Caco-2 (cell line): ENCODE results near the gene LCE5A. TPM values are rescaled to one million over a fixed set of nuclear protein-coding genes. Genes with fewer than 3 reads are reported as not detected.
"Not testable (repeated sequence)": the region's sequence is repeated elsewhere in the genome, so short reads cannot be mapped to it uniquely, and the experiment has no call there.

Experiments
- BruUV-seq: library from RNA; stranded (reverse); fragments of 400-500 nt; replicated peaks from 2 replicates; lab custom pipeline; 2021; lab: Mats Ljungman, UMichigan
- CTCF ChIA-PET: fragments of 300-600 bp; sonication (Branson Sonifier 250); formaldehyde crosslinking; loops from one replicate; lab custom pipeline; 2022; ENCODE audit warnings: antibody characterized with exemption; lab: Charles Lee
- POLR2A ChIA-PET: fragments of 300-600 bp; sonication (Branson Sonifier 250); formaldehyde crosslinking; loops from one replicate; lab custom pipeline; 2022; ENCODE audit warnings: antibody characterized with exemption; lab: Charles Lee
- DNase-seq, 2 experiments: peaks; one replicate each; pipeline versions ENCODE4 v3.0.0 to v3.0.0-alpha.2; 2020 to 2022
- H3K27me3 ChIP-seq: replicated peaks from 2 replicates; pipeline ENCODE4 v1.6.0; 2011; ENCODE audit warnings: low read length; ENCODE audit not compliant: control insufficient read depth, insufficient read depth
- H3K36me3 ChIP-seq: 2 replicates; pipeline ENCODE4 v1.5.1; 2011; ENCODE audit warnings: low read length; ENCODE audit not compliant: control insufficient read depth, insufficient read depth
- H3K4me1 ChIP-seq: fragments of 250-450 bp; sonication (Bioruptor Pico); 2 replicates; pipeline ENCODE4 v1.5.1; 2020; ENCODE audit warnings: mild to moderate bottlenecking
- H3K4me3 ChIP-seq: 2 replicates; pipeline ENCODE4 v1.5.1; 2011; ENCODE audit warnings: low read depth, mild to moderate bottlenecking, control low read depth, low read length
- H3K9me3 ChIP-seq: fragments of 250-450 bp; sonication (Bioruptor Pico); 2 replicates; pipeline ENCODE4 v1.5.1; 2020; ENCODE audit warnings: mild to moderate bottlenecking, moderate library complexity
- H3K27ac Mint-ChIP-seq: one replicate; pipeline ENCODE4 v1.8.0; 2022; ENCODE audit warnings: mixed read lengths; ENCODE audit not compliant: unreplicated experiment
- H3K27me3 Mint-ChIP-seq: one replicate; pipeline ENCODE4 v1.8.0; 2022; ENCODE audit warnings: mixed read lengths; ENCODE audit not compliant: insufficient read depth, unreplicated experiment
- H3K36me3 Mint-ChIP-seq: one replicate; pipeline ENCODE4 v1.8.0; 2022; ENCODE audit warnings: mild to moderate bottlenecking, mixed read lengths; ENCODE audit not compliant: insufficient read depth, unreplicated experiment
- H3K4me1 Mint-ChIP-seq: one replicate; pipeline ENCODE4 v1.8.0; 2022; ENCODE audit warnings: low read depth, mixed read lengths; ENCODE audit not compliant: unreplicated experiment
- H3K4me3 Mint-ChIP-seq: one replicate; pipeline ENCODE4 v1.8.0; 2022; ENCODE audit warnings: mild to moderate bottlenecking, moderate library complexity, mixed read lengths; ENCODE audit not compliant: unreplicated experiment
- H3K9me3 Mint-ChIP-seq: one replicate; pipeline ENCODE4 v1.8.0; 2022; ENCODE audit warnings: mixed read lengths; ENCODE audit not compliant: unreplicated experiment
- CTCF ChIP-seq, 2 experiments: fragments of 200-600 bp in 1 of 2; IDR thresholded peaks; 1 replicate in 1 of 2; 2 replicates in 1 of 2; pipeline versions ENCODE4 v1.5.1 to v1.8.0; 2011 to 2022; ENCODE audit warnings: antibody characterized with exemption in 1 of 2, control low read depth in 1 of 2, inconsistent platforms in 1 of 2, low read depth in 1 of 2, low read length in 1 of 2, mild to moderate bottlenecking in 1 of 2, moderate library complexity in 1 of 2; ENCODE audit not compliant: insufficient read depth in 1 of 2, severe bottlenecking in 1 of 2, unreplicated experiment in 1 of 2
- intact Hi-C: fragments of 100-400 bp; cut with micrococcal nuclease; formaldehyde crosslinking; loops from one replicate; pipeline ENCODE4 v1.10.0; 2022; ENCODE audit not compliant: unreplicated experiment
- total RNA-seq: library from RNA; stranded (reverse); gene quantifications from 2 replicates; pipeline ENCODE4 v1.2.3, GENCODE V29; 2022

The LCE5A gene
- total RNA-seq, 1 experiment from 2014 or later: not detected

- peak; percentile 33 to 54 for TF ChIP-seq CTCF (IDR thresholded peaks at IDR 0.05; ENCODE audit: insufficient read depth in 1 of 2, low read depth in 1 of 2, low read length in 1 of 2, severe bottlenecking in 1 of 2, unreplicated experiment in 1 of 2)
- H3K36me3 ChIP-seq, H3K27me3 ChIP-seq, intact Hi-C loops, H3K27ac Mint-ChIP-seq, H3K36me3 Mint-ChIP-seq, H3K4me1 ChIP-seq, H3K4me3 Mint-ChIP-seq, H3K4me3 ChIP-seq, DNase-seq, H3K9me3 Mint-ChIP-seq, H3K27me3 Mint-ChIP-seq, H3K9me3 ChIP-seq, BruUV-seq, H3K4me1 Mint-ChIP-seq: not testable (repeated sequence)
- ChIA-PET CTCF (interaction anchor here (1.1 to 1.2 kb wide), 3 partner anchors 10 to 42 kb away, joined by 5 to 7 read pairs (median 6); no protein-coding TSS in a partner anchor), POLR2A (interaction anchor here (0.5 kb wide), 1 partner anchor 26 kb away, joined by 3 read pairs; no protein-coding TSS in a partner anchor)
Observed at GRCh38 chr1:152491537-152491936, 19.1 kb upstream of the LCE5A start.

- Histone ChIP-seq H3K4me3 (no peak overlapping the region), H3K36me3 (no peaks in the 10 kb centered on the region), H3K9me3 (no peaks in the 10 kb centered on the region), H3K27me3 (no peaks in the 10 kb centered on the region), H3K4me1 (no peaks in the 10 kb centered on the region)
- Mint-ChIP-seq H3K27me3 (no peaks in the 10 kb centered on the region), H3K4me3 (no peak overlapping the region), H3K27ac (no peak overlapping the region), H3K9me3 (no peaks in the 10 kb centered on the region), H3K36me3 (no peaks in the 10 kb centered on the region), H3K4me1 (no peaks in the 10 kb centered on the region)
- BruUV-seq: no TSS peak
- ChIA-PET POLR2A (no interaction called here), CTCF (interaction anchor here (0.6 to 1.2 kb wide), 2 partner anchors 38 to 43 kb away, joined by 3 to 5 read pairs; no protein-coding TSS in a partner anchor)
- intact Hi-C loops: no loop called here
- peak; percentile 56 to 67 for DNase-seq
- TF ChIP-seq CTCF (IDR thresholded peaks at IDR 0.05; ENCODE audit: insufficient read depth in 1 of 2, low read depth in 1 of 2, low read length in 1 of 2, severe bottlenecking in 1 of 2, unreplicated experiment in 1 of 2): peak; percentile 72 to 77
Observed at GRCh38 chr1:152495066-152495675, 15.4 kb upstream of the LCE5A start.

- ChIA-PET CTCF (interaction anchor here (0.7 to 3.4 kb wide), 2 partner anchors 18 to 37 kb away, joined by 3 to 21 read pairs; no protein-coding TSS in a partner anchor), POLR2A (no interaction called here)
- Mint-ChIP-seq H3K36me3 (no peaks in the 10 kb centered on the region), H3K27ac (no peak overlapping the region), H3K27me3 (no peaks in the 10 kb centered on the region), H3K9me3 (no peaks in the 10 kb centered on the region), H3K4me3 (no peak overlapping the region), H3K4me1 (peaks cover 6% of the 10 kb centered on the region)
- intact Hi-C loops: loop anchor here (1.0 kb wide), 1 partner anchor 36 kb away; no protein-coding TSS in a partner anchor
- Histone ChIP-seq H3K36me3 (no peaks in the 10 kb centered on the region), H3K4me1 (peaks cover 13% of the 10 kb centered on the region), H3K27me3 (no peaks in the 10 kb centered on the region), H3K4me3 (no peak overlapping the region), H3K9me3 (no peaks in the 10 kb centered on the region)
- no TSS peak for BruUV-seq
- peak in 1 of 2 experiments; percentile 53 for DNase-seq
- TF ChIP-seq CTCF (IDR thresholded peaks at IDR 0.05; ENCODE audit: insufficient read depth in 1 of 2, low read depth in 1 of 2, low read length in 1 of 2, severe bottlenecking in 1 of 2, unreplicated experiment in 1 of 2): peak; percentile 63 to 68
Observed at GRCh38 chr1:152497273-152497672, 13.3 kb upstream of the LCE5A start.
